GM18858 (cell line): ENCODE data around the gene SBF2.
A peak's percentile ranks its signal among the peaks of the same experiment; 100 is the strongest.
"Not testable (repeated sequence)": the region's sequence is repeated elsewhere in the genome, so short reads cannot be mapped to it uniquely, and the experiment has no call there.

Experiments used
- ATAC-seq: cut with Tn5 transposase; IDR thresholded peaks from one replicate; pipeline ENCODE4 v1.9.1; 2021; ENCODE audit not compliant: unreplicated experiment

Gene SBF2

DNA sequence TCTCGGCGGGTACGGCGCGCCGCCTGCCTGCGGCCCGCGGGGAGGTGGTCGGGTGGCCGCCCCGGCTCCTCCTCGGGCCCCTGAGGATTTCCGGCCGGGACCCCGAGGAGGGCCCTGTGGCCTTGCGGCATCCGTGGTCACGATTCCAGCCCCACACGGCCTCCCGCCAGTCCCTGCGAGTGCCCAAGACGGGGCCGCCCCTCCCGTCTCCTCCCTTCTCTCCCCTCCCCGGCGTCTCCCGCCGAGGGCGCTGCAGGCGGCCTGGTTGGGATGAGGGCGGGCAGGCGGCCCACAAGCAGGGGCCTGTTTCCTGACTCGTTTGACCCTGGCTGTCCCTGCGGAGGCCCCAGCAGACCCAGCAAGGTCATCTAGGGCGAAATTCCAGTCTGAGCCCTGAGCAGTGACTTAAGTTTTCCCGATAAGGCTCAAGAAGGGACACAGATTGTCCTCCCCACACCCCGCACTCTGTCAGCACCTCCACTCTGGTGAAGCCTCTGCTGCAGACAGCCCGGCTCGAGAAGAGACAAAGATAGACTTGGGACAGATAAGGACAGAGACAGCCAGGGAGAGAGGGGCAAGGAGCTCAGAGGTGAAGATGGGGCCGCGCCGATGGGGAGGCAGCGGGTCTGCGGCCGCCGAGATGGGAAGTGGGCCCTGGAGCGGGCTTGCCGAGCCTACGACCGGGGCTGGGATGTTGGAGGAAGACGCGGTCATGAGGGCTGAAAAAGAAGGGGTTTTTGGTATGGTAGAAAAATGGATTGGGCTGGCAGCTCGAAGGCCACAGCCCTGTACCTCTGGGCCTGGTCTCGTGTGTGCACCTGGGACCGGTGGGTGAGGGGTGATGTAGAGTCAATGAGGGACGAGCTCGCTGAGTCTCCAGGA is 535.1 kb downstream of the SBF2 start:
- peak; percentile 3 for ATAC-seq

DNA sequence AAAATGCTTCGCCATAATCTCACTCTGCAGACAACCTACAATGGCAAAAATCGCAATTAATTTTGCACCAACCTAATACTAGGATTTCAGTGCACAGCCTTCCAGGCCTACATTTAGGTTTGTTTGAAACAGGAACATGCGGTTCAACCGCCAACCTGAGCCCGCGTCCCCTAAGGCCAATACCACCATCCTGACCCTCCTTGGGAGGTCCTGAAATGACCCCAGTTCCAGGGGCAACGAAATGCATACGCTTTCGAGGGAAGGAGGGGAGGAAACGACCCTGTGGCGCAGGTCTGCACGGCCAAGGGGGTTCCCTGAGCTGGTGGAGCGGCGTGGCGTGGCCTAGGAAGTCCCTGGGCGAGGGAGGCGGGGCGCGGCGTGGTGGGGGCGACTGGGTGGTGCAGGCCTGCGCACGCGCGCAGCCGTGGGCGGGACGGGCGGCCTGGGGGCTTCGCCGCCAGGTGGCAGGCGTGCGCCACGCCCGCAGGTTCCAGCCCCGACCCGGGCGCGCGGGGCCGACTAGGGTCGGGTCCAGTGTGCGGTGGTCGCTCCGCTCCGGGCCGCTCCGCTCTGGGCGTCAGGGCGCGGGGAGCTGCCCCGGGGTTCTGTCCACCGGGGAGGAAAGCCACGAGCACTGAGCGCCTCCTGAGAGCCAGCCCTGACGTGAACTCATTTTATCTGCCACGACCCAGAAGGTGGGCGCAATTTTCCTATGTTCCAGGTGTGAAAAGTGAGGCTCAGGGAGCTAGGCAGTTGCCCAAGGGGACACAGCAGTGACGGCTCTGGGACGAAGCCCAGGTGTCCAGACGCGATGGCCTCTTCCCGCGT is 536.0 kb downstream of the SBF2 start:
- peak; percentile 33 for ATAC-seq

DNA sequence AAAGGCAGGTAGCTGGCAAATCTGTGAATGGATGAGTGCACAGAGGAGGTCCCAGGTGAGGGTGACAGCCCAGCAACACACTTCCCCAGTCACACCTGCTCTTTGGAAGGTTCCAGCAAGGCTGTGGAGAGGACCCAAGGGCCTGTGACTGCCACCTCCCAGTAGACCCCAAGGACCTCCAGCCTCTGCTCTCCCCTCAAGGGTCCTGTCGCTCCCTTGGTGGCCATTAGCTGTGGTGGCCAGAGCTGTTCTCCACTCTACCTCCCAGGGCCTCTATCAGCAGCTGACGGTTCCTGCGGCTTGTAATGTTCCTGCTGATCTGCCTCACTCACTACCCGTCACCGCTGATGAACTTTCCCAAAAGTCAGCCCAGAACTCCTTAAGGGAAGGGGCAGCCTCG is 537.1 kb downstream of the SBF2 start:
- ATAC-seq: no peak

GRCh38 chr11:9756461-9756860 is 537.6 kb downstream of the SBF2 start:
- no peak for ATAC-seq

DNA sequence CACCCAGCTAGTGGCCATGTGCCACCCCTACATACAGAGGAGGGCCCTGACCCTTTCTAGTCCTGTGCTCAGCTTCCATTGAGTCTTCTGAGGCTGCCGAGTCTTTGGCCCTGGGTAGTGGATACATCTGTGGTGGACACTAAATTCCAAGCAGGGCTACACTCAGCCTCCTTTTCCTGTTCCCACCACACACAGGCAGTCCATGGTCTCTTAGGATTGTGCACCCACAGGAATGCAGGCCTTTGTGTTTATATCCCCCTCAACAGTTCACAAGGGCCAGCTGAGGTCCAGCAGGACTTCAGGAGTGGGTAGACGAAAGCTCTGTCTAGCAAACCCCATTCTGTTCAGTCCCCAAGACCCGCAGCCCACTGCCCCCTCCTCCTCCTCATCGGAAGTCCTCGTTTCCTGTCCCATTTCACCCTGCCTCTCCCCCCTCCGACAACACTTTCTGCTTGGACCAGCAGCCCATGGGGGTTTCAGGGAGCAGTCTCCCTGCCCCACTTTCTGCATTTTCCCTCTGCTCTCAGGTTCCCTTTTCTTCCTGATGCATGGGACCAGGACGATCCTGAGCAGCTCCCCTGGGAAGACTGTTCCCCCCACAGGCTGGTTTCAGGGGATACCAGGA is 538.3 kb downstream of the SBF2 start:
- ATAC-seq: no peak

DNA sequence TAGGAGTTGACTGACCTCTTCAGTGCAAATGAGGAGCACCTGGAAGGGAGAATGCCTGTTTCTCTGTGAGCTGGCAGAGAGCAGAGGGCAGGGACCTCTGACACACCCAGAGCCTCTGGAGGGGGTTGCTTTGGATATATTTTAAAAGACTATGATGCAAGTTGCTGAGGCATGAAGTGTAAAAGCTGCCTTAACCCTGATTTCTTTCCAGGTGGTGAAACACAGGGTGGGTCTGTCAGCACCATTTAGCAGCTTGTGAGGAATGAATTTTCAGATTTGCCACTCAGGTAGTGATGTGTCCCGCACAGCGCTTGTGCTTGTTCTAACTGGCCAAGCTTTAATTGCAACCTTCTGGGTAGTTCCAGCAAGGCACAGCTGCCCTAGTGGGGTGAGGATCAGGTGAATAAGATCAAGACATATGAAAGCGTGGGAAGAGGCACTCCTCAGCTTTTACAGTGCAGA is 540.0 kb downstream of the SBF2 start:
- ATAC-seq: no peak

GRCh38 chr11:9753021-9753420 is 541.0 kb downstream of the SBF2 start:
- no peak for ATAC-seq

DNA sequence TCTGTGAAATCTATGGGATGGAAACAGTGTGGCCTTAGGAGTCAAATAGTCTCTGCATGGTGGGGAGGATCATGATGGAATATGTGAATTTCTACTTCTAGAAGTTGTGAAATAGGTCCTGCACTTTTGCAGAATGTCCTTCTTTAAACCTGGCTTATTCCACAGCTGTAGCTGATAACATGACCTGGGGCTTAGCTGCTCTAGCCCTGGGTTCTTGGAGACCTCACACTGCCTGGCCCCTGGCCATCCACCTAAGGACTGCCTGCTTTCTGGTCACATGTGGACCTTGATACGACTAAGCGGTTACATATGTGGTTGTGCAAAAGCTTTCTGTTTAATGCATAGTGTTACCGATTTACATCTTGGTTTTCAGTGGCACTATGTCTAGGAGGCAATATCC is 541.9 kb downstream of the SBF2 start:
- ATAC-seq: no peak

- ATAC-seq: no peak
Observed at GRCh38 chr11:9750551-9750950, 543.5 kb downstream of the SBF2 start.

- peak; percentile 31 for ATAC-seq
Observed at GRCh38 chr11:9748361-9748970, 545.6 kb downstream of the SBF2 start.

DNA sequence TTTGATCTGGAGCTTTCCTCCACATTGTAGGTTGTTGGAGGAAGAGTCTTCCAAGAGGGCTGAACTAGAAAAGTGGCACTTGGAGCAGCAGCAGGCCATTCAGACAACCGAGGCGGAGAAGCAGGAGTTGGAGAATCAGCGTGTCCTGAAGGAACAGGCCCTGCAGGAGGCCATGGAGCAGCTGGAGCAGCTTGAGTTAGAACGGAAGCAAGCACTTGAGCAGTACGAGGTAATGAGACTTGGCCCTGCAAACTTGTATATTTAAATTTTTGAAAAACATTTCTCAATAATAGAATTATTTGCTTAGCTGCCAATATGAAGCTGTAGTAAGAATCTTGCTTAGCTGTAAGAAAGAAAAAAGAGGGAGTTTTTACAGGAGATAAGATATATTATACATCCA is 546.2 kb downstream of the SBF2 start:
- no peak for ATAC-seq

GRCh38 chr11:9747229-9747628 is 546.8 kb downstream of the SBF2 start:
- ATAC-seq: no peak

GRCh38 chr11:9745411-9746211 is 548.4 kb downstream of the SBF2 start:
- ATAC-seq: peak; percentile 51

GRCh38 chr11:9743512-9743911 is 550.5 kb downstream of the SBF2 start:
- not testable (repeated sequence) for ATAC-seq

- no peak for ATAC-seq
Observed at GRCh38 chr11:9741260-9741659, 552.8 kb downstream of the SBF2 start.

DNA sequence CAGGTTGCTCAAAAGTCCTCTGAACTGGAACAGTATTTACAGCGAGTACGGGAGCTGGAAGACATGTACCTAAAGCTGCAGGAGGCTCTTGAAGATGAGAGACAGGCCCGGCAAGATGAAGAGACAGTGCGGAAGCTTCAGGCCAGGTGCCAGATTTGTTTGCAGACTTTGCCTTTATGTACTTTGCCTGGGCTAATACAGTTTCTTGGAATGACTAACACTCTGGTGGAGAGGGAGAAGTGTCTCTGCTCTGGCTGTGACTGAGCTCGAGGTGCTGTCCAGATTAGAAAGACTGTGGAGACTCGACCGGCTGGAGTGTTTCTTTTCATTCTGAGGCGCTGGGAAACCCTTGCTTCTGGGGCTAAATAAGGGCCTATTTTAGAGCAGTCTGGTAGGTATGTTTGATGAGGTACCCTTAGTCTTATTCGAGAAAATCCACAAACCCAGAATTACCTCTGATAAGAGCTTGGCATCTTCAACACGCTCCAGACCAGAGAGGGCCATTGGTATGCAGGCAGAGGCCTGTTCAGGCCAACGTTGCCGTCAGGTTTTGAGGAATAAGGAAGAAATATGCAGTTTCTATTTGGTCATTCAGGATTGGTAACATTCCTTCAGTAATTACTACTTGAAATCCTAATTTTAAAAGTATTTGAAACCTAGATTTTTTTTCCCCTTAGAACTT is 553.7 kb downstream of the SBF2 start:
- ATAC-seq: no peak

- peak; percentile 69 for ATAC-seq
Observed at GRCh38 chr11:9739123-9739900, 554.7 kb downstream of the SBF2 start.

DNA sequence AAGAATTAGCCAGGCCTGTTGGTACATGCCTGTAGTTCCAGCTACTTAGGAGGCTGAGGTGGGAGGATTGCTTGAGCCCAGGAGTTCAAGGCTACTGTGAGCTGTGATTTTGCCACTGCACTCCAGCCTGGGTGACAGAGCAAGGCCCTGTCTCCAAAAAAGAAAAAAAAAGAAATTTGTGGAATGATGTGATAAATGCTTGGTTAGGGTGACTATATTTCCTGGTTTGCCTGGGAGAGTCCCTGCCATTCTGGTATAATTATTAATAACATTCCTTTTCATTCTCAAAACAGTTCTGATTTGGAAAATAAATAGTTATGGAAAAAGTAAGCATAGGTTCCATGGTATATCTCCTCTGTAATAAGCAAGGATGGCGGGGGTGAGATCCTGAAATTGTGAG is 555.3 kb downstream of the SBF2 start:
- no peak for ATAC-seq

DNA sequence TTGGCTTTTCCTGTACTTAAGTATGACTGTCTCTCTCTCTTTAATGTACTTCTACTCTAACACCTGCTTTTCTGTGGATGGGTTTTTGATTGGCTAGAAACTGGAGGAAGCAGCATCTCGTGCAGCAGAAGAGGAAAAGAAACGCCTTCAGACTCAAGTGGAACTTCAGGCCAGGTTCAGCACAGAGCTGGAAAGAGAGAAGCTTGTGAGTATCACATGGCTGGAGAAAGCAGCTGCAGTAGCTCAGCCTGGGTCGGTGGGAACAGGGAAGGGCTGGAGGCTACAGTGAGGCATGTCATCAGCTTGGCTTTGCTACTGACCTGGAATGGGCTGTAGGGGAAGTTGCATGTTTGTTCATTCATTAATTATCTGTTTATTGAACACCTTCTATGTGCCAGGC is 555.9 kb downstream of the SBF2 start:
- ATAC-seq: no peak
